ENCODE results near the gene ZNHIT2. TPM values are rescaled to one million over a fixed set of nuclear protein-coding genes. Genes with fewer than 3 reads are reported as not detected.

Gene ZNHIT2
- polyA plus RNA-seq, 3 donors from 2014 or later, result 15.5 to 25.8 (median 23.9) TPM

DNA sequence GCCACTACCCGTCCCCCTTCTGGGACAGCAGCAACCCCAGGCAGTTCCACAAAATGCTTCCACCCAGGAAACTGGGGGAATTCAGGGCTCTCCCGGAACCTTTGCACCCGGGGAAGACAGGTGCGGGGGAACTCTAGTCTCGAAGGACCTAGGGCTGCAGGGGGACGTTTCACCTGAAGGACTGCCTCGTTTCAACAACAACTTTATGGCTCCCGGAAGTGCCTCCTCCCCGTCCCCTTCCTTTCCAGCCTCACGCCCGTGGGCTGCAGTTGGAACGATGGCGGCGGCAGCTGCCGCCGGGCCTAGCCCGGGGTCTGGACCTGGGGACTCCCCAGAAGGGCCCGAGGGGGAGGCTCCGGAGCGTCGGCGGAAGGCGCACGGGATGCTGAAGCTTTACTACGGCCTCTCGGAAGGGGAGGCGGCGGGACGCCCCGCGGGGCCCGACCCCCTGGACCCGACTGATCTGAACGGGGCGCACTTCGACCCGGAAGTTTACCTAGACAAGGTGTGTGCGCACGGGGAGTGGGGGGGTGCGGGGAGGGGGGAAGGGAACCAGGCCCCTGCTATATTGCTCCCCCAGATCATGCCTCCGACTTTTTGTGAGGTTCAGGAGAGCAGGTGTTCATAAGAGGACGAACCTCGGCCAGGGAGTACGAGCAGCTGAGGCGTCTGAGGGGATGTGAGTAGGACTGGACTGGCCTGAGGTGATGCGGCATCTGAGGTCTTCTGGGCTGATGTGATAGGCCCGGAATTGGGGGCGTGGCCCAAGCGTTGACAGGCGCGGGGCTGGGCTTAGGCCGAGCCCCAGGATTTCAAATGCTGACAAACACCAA is 21.3 kb downstream of the ZNHIT2 start, which contains the start of gene VPS51:
Gene VPS51, plus strand, starts transcription at position 241 of the 833 bp plus-strand sequence. Its CDS starts 37 bp downstream, at position 278.
- DNase-seq, result peak; percentile 82 to 86 (median 86)
- no peaks in the 10 kb centered on the region for H3K9me3 Mint-ChIP-seq
- peak within 1 kb of the TSS; percentile 91 to 96 (median 94) for H3K4me3 Mint-ChIP-seq
- peaks cover 18 to 27% of the 10 kb centered on the region in 2 donors for H3K4me1 Mint-ChIP-seq
- peaks cover 0 to 9% (median 7%) of the 10 kb centered on the region in 3 donors for H3K27me3 Mint-ChIP-seq (ENCODE audit: low read depth in 3 of 3)
- H3K27ac Mint-ChIP-seq, result peak within 1 kb of the TSS; percentile 83 to 96 (median 95)
- H3K36me3 Mint-ChIP-seq, result no peaks in the 10 kb centered on the region

DNA sequence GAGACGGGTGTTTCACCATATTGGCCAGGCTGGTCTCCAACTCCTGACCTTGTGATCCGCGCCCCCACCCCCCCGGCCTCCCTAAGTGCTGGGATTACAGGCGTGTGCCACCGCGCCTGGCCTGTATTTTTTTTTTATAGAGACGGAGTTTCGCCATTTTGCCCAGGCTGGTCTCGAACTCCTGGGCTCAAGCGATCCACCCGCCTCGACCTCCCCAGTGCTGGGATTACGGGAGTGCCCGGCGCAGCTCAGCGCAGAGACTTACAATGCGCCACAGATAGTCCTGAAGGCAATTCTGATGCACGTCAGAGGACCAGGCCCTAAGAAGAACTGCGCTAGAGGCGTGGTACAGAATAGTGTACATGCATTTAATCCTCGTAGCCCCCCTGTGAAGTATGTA is 22.1 kb downstream of the ZNHIT2 start:
- Mint-ChIP-seq H3K4me1 (peaks cover 18 to 27% of the 10 kb centered on the region in 2 donors), H3K27ac (peak overlapping the region; percentile 83 to 96 (median 95)), H3K36me3 (no peaks in the 10 kb centered on the region), H3K9me3 (no peaks in the 10 kb centered on the region), H3K27me3 (ENCODE audit: low read depth in 3 of 3) (peaks cover 0 to 9% (median 7%) of the 10 kb centered on the region in 3 donors), H3K4me3 (peak overlapping the region; percentile 91 to 96 (median 94))
- no peak for DNase-seq

DNA sequence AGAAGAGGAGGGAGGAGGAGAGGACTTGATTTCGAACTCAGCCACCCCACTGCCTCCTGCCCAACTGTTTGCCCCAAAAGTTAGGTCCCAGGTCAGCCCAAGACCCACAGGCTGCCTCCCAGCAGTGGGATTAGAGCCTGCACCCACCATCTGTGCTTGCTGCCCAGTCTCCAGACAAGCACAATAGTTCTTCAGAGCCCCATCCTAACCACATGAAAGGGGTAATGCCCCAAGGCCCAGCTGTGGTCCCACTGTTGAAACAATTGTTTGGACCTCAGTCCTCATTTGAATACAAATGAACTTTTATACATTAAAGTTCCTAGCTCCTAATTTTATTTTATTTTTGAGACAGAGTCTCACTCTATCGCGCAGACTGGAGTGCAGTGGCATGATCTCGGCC is 26.9 kb downstream of the ZNHIT2 start:
- Mint-ChIP-seq H3K9me3 (no peaks in the 10 kb centered on the region), H3K27me3 (ENCODE audit: low read depth in 3 of 3) (peaks cover 0 to 4% (median 2%) of the 10 kb centered on the region in 3 donors), H3K4me1 (peaks cover 5 to 6% of the 10 kb centered on the region in 2 donors), H3K27ac (no peak overlapping the region), H3K36me3 (peaks cover 8 to 19% (median 9%) of the 10 kb centered on the region in 3 donors), H3K4me3 (no peak overlapping the region)
- DNase-seq, result no peak

DNA sequence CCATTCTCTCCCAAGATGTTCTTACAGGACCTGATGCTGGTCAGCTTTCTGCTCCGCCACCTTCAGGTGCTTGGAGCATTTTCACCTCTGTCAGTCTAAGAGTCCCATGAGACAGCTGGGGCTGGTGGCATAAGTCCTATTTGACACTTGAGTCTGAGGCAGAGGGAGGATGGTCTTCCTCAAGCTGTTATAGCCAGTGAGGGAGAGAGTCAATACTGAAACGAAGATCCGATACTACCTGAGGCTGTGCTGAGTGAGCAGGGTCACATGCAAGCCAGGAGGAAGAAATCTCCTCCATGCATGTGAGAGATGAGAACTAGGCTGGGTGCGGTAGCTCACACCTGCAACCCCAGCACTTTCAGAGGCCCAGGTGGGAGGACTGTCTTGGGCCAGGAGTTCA is 27.9 kb downstream of the ZNHIT2 start:
- Mint-ChIP-seq H3K4me1 (peaks cover 13 to 14% of the 10 kb centered on the region in 2 donors), H3K27ac (no peak overlapping the region), H3K4me3 (no peak overlapping the region), H3K9me3 (no peaks in the 10 kb centered on the region), H3K36me3 (peaks cover 9 to 22% (median 10%) of the 10 kb centered on the region in 3 donors), H3K27me3 (ENCODE audit: low read depth in 3 of 3) (peaks cover 2 to 4% (median 2%) of the 10 kb centered on the region in 3 donors)
- DNase-seq, result no peak

DNA sequence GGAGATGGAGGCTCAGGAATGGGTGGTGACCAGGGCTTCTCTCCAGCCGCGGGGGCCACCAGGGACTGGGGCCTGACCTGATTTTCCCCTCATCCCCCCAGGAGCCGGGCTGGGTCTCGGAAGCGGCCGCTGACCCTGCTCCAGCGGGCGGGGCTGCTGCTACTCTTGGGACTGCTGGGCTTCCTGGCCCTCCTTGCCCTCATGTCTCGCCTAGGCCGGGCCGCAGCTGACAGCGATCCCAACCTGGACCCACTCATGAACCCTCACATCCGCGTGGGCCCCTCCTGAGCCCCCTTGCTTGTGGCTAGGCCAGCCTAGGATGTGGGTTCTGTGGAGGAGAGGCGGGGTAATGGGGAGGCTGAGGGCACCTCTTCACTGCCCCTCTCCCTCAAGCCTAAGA is 29.7 kb downstream of the ZNHIT2 start:
- no peak overlapping the region for H3K4me3 Mint-ChIP-seq
- H3K27me3 Mint-ChIP-seq (ENCODE audit: low read depth in 3 of 3), result peaks cover 13 to 17% (median 14%) of the 10 kb centered on the region in 3 donors
- H3K27ac Mint-ChIP-seq, result no peak overlapping the region
- no peaks in the 10 kb centered on the region for H3K9me3 Mint-ChIP-seq
- DNase-seq, result no peak
- H3K36me3 Mint-ChIP-seq, result peaks cover 9 to 22% (median 10%) of the 10 kb centered on the region in 3 donors
- peaks cover 28 to 31% of the 10 kb centered on the region in 2 donors for H3K4me1 Mint-ChIP-seq

DNA sequence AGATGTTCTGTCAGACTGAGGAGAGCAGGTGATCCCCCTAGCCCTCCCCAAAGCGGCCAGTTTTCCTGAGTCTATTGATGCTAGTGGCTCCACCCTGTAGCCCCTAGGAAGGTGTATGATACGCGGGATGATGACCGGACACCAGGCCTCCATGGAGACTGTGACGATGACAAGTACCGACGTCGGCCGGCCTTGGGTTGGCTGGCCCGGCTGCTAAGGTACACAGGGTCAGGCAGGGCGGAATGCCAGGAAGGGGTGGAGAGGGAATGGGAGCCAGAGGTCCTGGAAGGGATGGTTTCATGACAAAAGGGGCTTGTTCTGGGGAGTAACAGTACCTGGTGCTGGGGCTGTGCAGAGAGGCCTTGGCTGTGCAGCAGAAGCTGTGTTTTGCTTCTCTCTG is 30.3 kb downstream of the ZNHIT2 start:
- no peaks in the 10 kb centered on the region for H3K9me3 Mint-ChIP-seq
- no peak overlapping the region for H3K27ac Mint-ChIP-seq

DNA sequence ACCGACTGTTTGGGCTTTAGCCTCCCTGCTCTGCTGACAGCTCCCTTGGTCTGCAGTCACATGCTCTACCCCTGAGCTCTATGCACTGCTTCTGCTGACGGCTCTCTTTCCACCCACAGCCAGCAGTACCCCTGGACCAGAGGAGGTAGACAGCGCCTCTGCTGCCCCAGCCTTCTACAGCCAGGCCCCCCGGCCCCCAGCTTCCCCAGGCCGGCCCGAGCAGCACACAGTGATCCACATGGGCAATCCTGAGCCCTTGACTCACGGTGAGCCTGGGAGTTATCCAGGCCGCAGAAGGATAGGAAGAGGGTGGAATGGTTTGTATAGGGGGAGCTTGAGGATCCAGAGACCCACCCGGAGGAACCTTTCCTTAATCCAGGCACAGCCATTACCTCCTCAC is 30.7 kb downstream of the ZNHIT2 start:
- H3K9me3 Mint-ChIP-seq, result no peaks in the 10 kb centered on the region
- peaks cover 9 to 22% (median 10%) of the 10 kb centered on the region in 3 donors for H3K36me3 Mint-ChIP-seq
- H3K27ac Mint-ChIP-seq, result no peak overlapping the region
- no peak for DNase-seq
- H3K27me3 Mint-ChIP-seq (ENCODE audit: low read depth in 3 of 3), result peaks cover 13 to 17% (median 14%) of the 10 kb centered on the region in 3 donors
- no peak overlapping the region for H3K4me3 Mint-ChIP-seq
- peaks cover 28 to 34% of the 10 kb centered on the region in 2 donors for H3K4me1 Mint-ChIP-seq

More for the DNA sequence above, 30.3 kb downstream of the ZNHIT2 start:
- Mint-ChIP-seq H3K4me1 (peaks cover 28 to 34% of the 10 kb centered on the region in 2 donors), H3K36me3 (peaks cover 9 to 22% (median 10%) of the 10 kb centered on the region in 3 donors), H3K4me3 (no peak overlapping the region), H3K27me3 (ENCODE audit: low read depth in 3 of 3) (peaks cover 13 to 17% (median 14%) of the 10 kb centered on the region in 3 donors)
- no peak for DNase-seq

DNA sequence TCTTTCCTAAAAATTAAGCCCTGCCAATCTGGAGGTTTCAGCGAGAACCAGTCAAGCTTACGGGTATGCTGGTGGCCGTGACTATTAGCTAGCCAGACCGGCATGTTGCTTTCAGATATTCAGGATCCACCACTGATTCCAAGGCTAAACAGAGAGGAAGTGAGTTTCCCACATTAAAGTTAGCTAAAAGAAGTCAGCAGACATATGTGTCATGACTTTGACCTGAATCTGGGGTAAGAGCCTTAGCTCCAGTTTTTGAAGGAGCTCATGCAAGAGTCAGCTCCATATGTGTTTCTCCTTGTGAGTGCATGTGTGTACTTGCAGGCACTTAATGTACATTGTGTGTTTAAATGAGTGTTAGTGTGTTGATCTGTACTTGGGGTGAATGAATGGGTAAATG is 32.1 kb downstream of the ZNHIT2 start:
- Mint-ChIP-seq H3K27ac (peak overlapping the region; percentile 94 to 98 (median 97)), H3K36me3 (peaks cover 9 to 22% (median 10%) of the 10 kb centered on the region in 3 donors), H3K4me3 (peak overlapping the region; percentile 89 to 95 (median 93)), H3K9me3 (no peaks in the 10 kb centered on the region), H3K4me1 (peaks cover 28 to 34% of the 10 kb centered on the region in 2 donors), H3K27me3 (ENCODE audit: low read depth in 3 of 3) (peaks cover 13 to 17% (median 14%) of the 10 kb centered on the region in 3 donors)
- DNase-seq, result no peak

DNA sequence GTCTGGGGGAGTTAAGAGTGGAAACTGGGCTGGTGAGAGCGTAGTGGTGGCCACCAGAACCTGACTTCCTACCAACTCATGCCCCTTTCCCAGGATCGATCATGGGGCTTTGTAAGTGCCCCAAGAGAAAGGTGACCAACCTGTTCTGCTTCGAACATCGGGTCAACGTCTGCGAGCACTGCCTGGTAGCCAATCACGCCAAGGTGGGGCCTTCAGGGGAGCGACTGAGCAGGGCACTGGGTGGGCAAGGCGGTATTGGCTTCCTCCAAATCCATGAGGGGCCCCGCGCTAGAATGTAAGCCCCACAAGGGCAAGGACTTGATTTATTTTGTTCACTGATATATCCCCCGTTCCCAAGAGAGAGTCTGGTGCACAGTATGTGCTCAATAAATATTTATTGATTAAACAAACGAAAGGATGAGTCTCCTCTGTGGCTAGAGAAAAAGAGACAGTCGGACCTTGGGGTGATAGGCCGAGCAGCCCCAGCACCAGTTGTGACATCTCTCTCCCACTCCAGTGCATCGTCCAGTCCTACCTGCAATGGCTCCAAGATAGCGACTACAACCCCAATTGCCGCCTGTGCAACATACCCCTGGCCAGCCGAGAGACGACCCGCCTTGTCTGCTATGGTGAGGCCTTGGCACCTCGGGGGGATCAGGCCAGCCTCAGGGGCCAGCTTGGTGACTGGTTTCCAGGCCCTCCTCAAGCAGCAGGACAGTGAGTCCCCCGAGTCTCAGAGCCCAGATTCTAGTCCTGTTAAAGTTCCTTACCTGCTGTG is 32.7 kb downstream of the ZNHIT2 start:
- no peak for DNase-seq
- Mint-ChIP-seq H3K9me3 (no peaks in the 10 kb centered on the region), H3K27ac (peak overlapping the region; percentile 94 to 98 (median 97)), H3K27me3 (ENCODE audit: low read depth in 3 of 3) (peaks cover 13 to 17% (median 14%) of the 10 kb centered on the region in 3 donors), H3K36me3 (peaks cover 9 to 22% (median 10%) of the 10 kb centered on the region in 3 donors), H3K4me3 (peak overlapping the region; percentile 89 to 95 (median 93)), H3K4me1 (peaks cover 28 to 34% of the 10 kb centered on the region in 2 donors)

DNA sequence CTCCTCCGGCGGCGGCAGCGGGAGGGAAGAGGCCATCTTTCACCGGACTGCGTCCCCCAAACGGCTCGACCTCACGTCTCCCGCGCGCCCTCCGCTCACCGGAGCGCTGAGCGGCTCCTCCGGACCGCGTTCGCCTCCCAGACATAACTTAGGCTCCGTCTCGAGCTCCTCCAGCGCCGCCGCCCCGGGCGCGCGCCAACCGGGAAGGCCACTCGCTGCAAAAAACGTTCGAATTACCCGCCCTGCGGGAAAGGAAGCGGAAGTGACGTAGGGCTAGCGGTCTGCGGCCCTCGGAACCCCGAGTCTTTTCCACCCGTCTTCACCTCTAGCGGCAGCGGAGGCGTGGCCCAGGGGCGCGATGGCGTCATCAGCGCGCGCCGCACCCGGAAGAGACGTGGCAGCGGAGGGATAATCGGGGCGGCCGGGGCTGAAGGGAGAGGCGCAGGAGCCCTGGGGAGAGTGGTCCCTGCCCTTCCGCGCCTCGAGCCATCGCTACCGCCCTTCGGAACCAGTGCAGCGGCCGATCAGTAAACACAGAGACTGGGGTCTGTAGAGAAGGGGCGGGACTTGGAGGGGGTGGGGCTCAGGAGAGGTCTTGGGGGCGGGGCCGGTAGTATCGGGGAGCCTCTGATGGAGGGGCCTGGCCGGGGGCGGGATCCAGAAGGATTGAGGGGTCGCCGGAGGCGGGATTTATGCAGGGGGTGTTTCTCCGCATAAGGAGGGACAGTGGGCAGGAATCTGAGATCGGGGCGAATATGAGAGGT is 33.5 kb downstream of the ZNHIT2 start, which contains the start of the genes CDCA5 and ZFPL1:
Gene CDCA5, minus strand, starts transcription at position 207 of the 764 bp plus-strand sequence. Its CDS starts 62 bp downstream, at position 145.
Gene ZFPL1, plus strand, starts transcription at position 389 of the 764 bp plus-strand sequence. CDS start 477 bp downstream, outside the sequence.
- peak; percentile 96 to 97 (median 97) for DNase-seq
- Mint-ChIP-seq H3K36me3 (peaks cover 3 to 17% (median 10%) of the 10 kb centered on the region in 3 donors), H3K4me3 (peak within 1 kb of the TSS; percentile 89 to 95 (median 93)), H3K27me3 (ENCODE audit: low read depth in 3 of 3) (peaks cover 13 to 15% (median 13%) of the 10 kb centered on the region in 3 donors), H3K27ac (peak within 1 kb of the TSS; percentile 94 to 98 (median 97)), H3K4me1 (peaks cover 28 to 34% of the 10 kb centered on the region in 2 donors), H3K9me3 (no peaks in the 10 kb centered on the region)

DNA sequence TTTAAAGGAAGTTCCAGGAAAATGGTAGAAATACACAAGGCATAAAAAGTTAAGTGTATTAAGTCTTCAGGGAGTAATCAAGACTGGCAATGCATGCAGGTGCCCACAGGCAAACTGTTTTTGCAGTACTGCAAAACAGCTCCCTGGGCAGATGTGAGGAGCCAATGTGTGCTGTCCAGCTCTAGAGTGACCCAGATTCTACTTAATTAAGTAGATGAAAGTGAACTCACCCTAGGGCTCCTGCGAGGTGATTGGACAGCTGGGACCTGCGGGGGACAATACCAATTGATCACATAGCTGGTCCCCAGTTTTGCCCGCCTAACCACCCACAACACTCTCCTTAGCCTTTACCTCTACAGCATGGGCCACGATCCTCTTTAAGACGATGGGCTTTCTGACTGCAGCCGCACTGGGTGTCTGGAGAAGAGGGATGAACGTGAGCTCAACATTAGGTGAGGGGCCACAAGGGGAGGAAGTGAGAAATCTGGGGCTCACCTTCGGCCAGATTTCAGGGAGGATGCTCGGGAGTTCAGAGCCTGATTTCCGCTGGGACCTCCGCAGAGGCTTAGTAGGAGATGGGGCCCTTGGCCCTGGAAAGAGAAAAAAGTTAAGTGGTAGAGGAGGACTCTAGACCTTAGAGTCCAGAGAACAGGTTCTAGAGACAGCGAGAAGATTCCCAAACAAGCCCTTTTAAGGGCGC is 34.2 kb downstream of the ZNHIT2 start:
- Mint-ChIP-seq H3K9me3 (no peaks in the 10 kb centered on the region), H3K27ac (peak overlapping the region; percentile 94 to 98 (median 97)), H3K27me3 (ENCODE audit: low read depth in 3 of 3) (peaks cover 13 to 14% (median 13%) of the 10 kb centered on the region in 3 donors), H3K36me3 (peaks cover 0 to 10% (median 5%) of the 10 kb centered on the region in 3 donors), H3K4me1 (peaks cover 28 to 34% of the 10 kb centered on the region in 2 donors), H3K4me3 (peak overlapping the region; percentile 89 to 95 (median 93))
- no peak for DNase-seq

DNA sequence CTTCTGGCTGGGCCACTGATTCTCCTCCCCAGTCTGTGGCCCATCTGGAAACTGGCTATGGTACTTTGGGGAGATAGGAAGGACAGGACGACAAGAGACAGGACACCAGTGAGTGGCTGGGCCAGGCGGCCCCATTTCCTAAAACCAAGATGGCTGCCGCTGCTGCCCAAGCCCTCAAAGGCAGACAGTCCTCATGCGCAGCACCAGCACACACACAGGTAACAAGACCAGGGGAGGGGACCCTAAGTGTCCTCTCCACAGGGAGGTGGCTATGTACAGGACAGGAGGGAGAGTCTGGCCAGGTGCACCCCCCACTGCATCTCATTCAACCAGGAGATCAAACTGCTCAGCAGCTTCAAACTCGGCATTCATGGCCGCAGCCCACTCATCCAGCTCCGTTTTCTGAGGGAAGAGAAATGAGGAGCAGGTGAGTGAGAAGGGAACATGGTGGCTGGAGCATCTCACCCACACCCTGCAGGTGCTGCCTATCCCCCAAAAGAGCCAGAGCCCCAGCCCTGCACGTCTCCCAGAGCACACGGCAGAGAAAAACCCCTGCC is 38.6 kb downstream of the ZNHIT2 start:
- Mint-ChIP-seq H3K4me1 (peaks cover 11 to 13% of the 10 kb centered on the region in 2 donors), H3K4me3 (no peak overlapping the region), H3K9me3 (no peaks in the 10 kb centered on the region), H3K36me3 (no peaks in the 10 kb centered on the region), H3K27ac (peak overlapping the region in 1 of 6 donors; percentile 56), H3K27me3 (ENCODE audit: low read depth in 3 of 3) (peaks cover 7 to 13% (median 10%) of the 10 kb centered on the region in 3 donors)
- no peak for DNase-seq

All from immature natural killer cell (primary cell).